Skeletal muscle tissue (tissue), 4 donors: ENCODE data around the gene LTK. TPM values are rescaled to one million over a fixed set of nuclear protein-coding genes. Genes with fewer than 3 reads are reported as not detected.

Source experiments
- H3K27ac ChIP-seq: one replicate; pipeline ENCODE4 v1.7.0; 2013; ENCODE audit warnings: mild to moderate bottlenecking, low read depth, low read length, inconsistent platforms
- H3K27me3 ChIP-seq, 3 donors: one replicate each; pipeline ENCODE4 v1.7.0; 2013; ENCODE audit warnings: low read length in 3 of 3; ENCODE audit not compliant: control insufficient read depth in 3 of 3, insufficient read depth in 3 of 3
- H3K36me3 ChIP-seq, 3 donors: one replicate each; pipeline ENCODE4 v1.7.0; 2013; ENCODE audit warnings: low read length in 3 of 3; ENCODE audit not compliant: control insufficient read depth in 3 of 3, insufficient read depth in 3 of 3
- H3K4me1 ChIP-seq, 3 donors: one replicate each; pipeline ENCODE4 v1.7.0; 2013; ENCODE audit warnings: low read length in 3 of 3, mild to moderate bottlenecking in 3 of 3; ENCODE audit not compliant: control insufficient read depth in 3 of 3, insufficient read depth in 3 of 3
- H3K4me3 ChIP-seq, 3 donors: one replicate each; pipeline ENCODE4 v1.7.0; 2013; ENCODE audit warnings: low read length in 3 of 3
- H3K9ac ChIP-seq, 3 donors: one replicate each; pipeline ENCODE4 v1.7.0; 2013; ENCODE audit warnings: low read length in 3 of 3, mild to moderate bottlenecking in 3 of 3, moderate library complexity in 2 of 3, low read depth in 1 of 3
- H3K9me3 ChIP-seq, 3 donors: one replicate each; pipeline ENCODE4 v1.7.0; 2013; ENCODE audit warnings: low read length in 3 of 3; ENCODE audit not compliant: control insufficient read depth in 3 of 3
- total RNA-seq: library from RNA; depleted of rRNA; stranded (reverse); fragments of >200 nt; gene quantifications from one replicate; pipeline ENCODE4 v1.2.3, GENCODE V29; 2014
- donor health status: Osteomylitis.

LTK gene
- total RNA-seq, 1 donor from 2014 or later = 4.2 TPM

GRCh38 chr15:41510728-41511127 lies 2.9 kb downstream of the LTK start:
- Histone ChIP-seq H3K9ac (no peak overlapping the region), H3K4me1 (peaks cover 15 to 21% (median 20%) of the 10 kb centered on the region in 3 donors), H3K36me3 (no peaks in the 10 kb centered on the region), H3K27me3 (peaks cover 29 to 33% (median 30%) of the 10 kb centered on the region in 3 donors), H3K9me3 (no peaks in the 10 kb centered on the region), H3K27ac (no peak overlapping the region), H3K4me3 (no peak overlapping the region)

- no peaks in the 10 kb centered on the region for H3K36me3 ChIP-seq
- no peak overlapping the region for H3K9ac ChIP-seq
- H3K27me3 ChIP-seq = peaks cover 29 to 40% (median 32%) of the 10 kb centered on the region in 3 donors
Observed at GRCh38 chr15:41507820-41508290, 5.8 kb downstream of the LTK start.

GRCh38 chr15:41506796-41507341 lies 6.8 kb downstream of the LTK start:
- H3K9me3 ChIP-seq = no peaks in the 10 kb centered on the region
- no peak overlapping the region for H3K9ac ChIP-seq
- H3K27me3 ChIP-seq = peaks cover 29 to 40% (median 32%) of the 10 kb centered on the region in 3 donors
- no peak overlapping the region for H3K4me3 ChIP-seq
- H3K36me3 ChIP-seq = no peaks in the 10 kb centered on the region
- no peak overlapping the region for H3K27ac ChIP-seq
- peaks cover 8 to 11% (median 10%) of the 10 kb centered on the region in 3 donors for H3K4me1 ChIP-seq

More at GRCh38 chr15:41507820-41508290, 5.8 kb downstream of the LTK start:
- Histone ChIP-seq H3K4me3 (no peak overlapping the region), H3K9me3 (no peaks in the 10 kb centered on the region), H3K4me1 (peaks cover 4 to 11% (median 10%) of the 10 kb centered on the region in 3 donors), H3K27ac (no peak overlapping the region)

- no peaks in the 10 kb centered on the region for H3K9me3 ChIP-seq
- H3K27me3 ChIP-seq = peaks cover 33 to 48% (median 35%) of the 10 kb centered on the region in 3 donors
- H3K4me1 ChIP-seq = peaks cover 11 to 18% (median 14%) of the 10 kb centered on the region in 3 donors
Observed at GRCh38 chr15:41505776-41506175, 7.9 kb downstream of the LTK start.

GRCh38 chr15:41504751-41505492 lies 8.7 kb downstream of the LTK start:
- no peak overlapping the region for H3K9ac ChIP-seq
- no peaks in the 10 kb centered on the region for H3K9me3 ChIP-seq
- H3K4me3 ChIP-seq = no peak overlapping the region
- peaks cover 36 to 51% (median 40%) of the 10 kb centered on the region in 3 donors for H3K27me3 ChIP-seq
- H3K27ac ChIP-seq = no peak overlapping the region
- no peaks in the 10 kb centered on the region for H3K36me3 ChIP-seq
- peaks cover 11 to 18% (median 14%) of the 10 kb centered on the region in 3 donors for H3K4me1 ChIP-seq

More at GRCh38 chr15:41505776-41506175, 7.9 kb downstream of the LTK start:
- H3K4me3 ChIP-seq = no peak overlapping the region
- H3K9ac ChIP-seq = no peak overlapping the region
- H3K36me3 ChIP-seq = no peaks in the 10 kb centered on the region
- no peak overlapping the region for H3K27ac ChIP-seq

GRCh38 chr15:41503669-41504010 lies 10.0 kb downstream of the LTK start:
- Histone ChIP-seq H3K9me3 (no peaks in the 10 kb centered on the region), H3K4me3 (no peak overlapping the region), H3K36me3 (no peaks in the 10 kb centered on the region), H3K4me1 (peaks cover 11 to 18% (median 14%) of the 10 kb centered on the region in 3 donors), H3K27ac (no peak overlapping the region), H3K9ac (no peak overlapping the region), H3K27me3 (peaks cover 44 to 62% (median 52%) of the 10 kb centered on the region in 3 donors)

- H3K4me1 ChIP-seq = peaks cover 11 to 18% (median 14%) of the 10 kb centered on the region in 3 donors
- H3K9ac ChIP-seq = no peak overlapping the region
- H3K9me3 ChIP-seq = no peaks in the 10 kb centered on the region
- H3K27me3 ChIP-seq = peaks cover 45 to 66% (median 55%) of the 10 kb centered on the region in 3 donors
- H3K36me3 ChIP-seq = no peaks in the 10 kb centered on the region
- no peak overlapping the region for H3K27ac ChIP-seq
- no peak overlapping the region for H3K4me3 ChIP-seq
Observed at GRCh38 chr15:41502795-41503668, 10.6 kb downstream of the LTK start.

GRCh38 chr15:41501931-41502794 lies 11.5 kb downstream of the LTK start:
- Histone ChIP-seq H3K36me3 (no peaks in the 10 kb centered on the region), H3K4me1 (peaks cover 11 to 18% (median 14%) of the 10 kb centered on the region in 3 donors), H3K9ac (no peak overlapping the region), H3K27me3 (peaks cover 45 to 66% (median 60%) of the 10 kb centered on the region in 3 donors), H3K9me3 (no peaks in the 10 kb centered on the region), H3K4me3 (peak overlapping the region; percentile 30 to 52 (median 45)), H3K27ac (no peak overlapping the region)
